DMS79 (cell line): Measurements from ENCODE around the gene GALNT17.

ENCODE experiments used
- DNase-seq: peaks from one replicate; lab custom pipeline; 2025; lab: John Stamatoyannopoulos, UW

GALNT17 gene

GRCh38 chr7:71506822-71507221 is 374.9 kb downstream of the GALNT17 start:
- no peak for DNase-seq

- DNase-seq, result no peak
These were observed 376.0 kb downstream of the GALNT17 start for GRCh38 chr7:71507680-71508602.

- DNase-seq, result no peak
These were observed 377.4 kb downstream of the GALNT17 start for GRCh38 chr7:71509381-71509780.

GRCh38 chr7:71511361-71511807 is 379.4 kb downstream of the GALNT17 start:
- DNase-seq, result no peak

GRCh38 chr7:71517940-71518699 is 386.2 kb downstream of the GALNT17 start:
- DNase-seq, result no peak

GRCh38 chr7:71518880-71519279 is 386.9 kb downstream of the GALNT17 start:
- DNase-seq, result no peak

GRCh38 chr7:71521506-71521905 is 389.6 kb downstream of the GALNT17 start:
- no peak for DNase-seq

- DNase-seq, result no peak
These were observed 394.2 kb downstream of the GALNT17 start for GRCh38 chr7:71526106-71526505.

GRCh38 chr7:71527213-71527612 is 395.3 kb downstream of the GALNT17 start:
- DNase-seq, result no peak

- DNase-seq, result no peak
These were observed 403.7 kb downstream of the GALNT17 start for GRCh38 chr7:71535616-71536015.

- DNase-seq, result no peak
These were observed 406.3 kb downstream of the GALNT17 start for GRCh38 chr7:71538210-71538609.

GRCh38 chr7:71539615-71540014 is 407.7 kb downstream of the GALNT17 start:
- DNase-seq, result no peak

- DNase-seq, result no peak
These were observed 409.9 kb downstream of the GALNT17 start for GRCh38 chr7:71541707-71542353.

GRCh38 chr7:71543396-71543795 is 411.5 kb downstream of the GALNT17 start:
- DNase-seq, result no peak

- no peak for DNase-seq
These were observed 412.9 kb downstream of the GALNT17 start for GRCh38 chr7:71544816-71545215.

- no peak for DNase-seq
These were observed 415.5 kb downstream of the GALNT17 start for GRCh38 chr7:71547426-71547825.

GRCh38 chr7:71548746-71549145 is 416.8 kb downstream of the GALNT17 start:
- DNase-seq, result no peak

- DNase-seq, result no peak
These were observed 421.4 kb downstream of the GALNT17 start for GRCh38 chr7:71553306-71553705.

GRCh38 chr7:71555758-71556157 is 423.8 kb downstream of the GALNT17 start:
- DNase-seq, result no peak

- no peak for DNase-seq
These were observed 427.1 kb downstream of the GALNT17 start for GRCh38 chr7:71558806-71559613.

- DNase-seq, result no peak
These were observed 428.5 kb downstream of the GALNT17 start for GRCh38 chr7:71560354-71560995.
